PC-9 (cell line): ENCODE measurements around the gene HEATR3. TPM values are rescaled to one million over a fixed set of nuclear protein-coding genes. Genes with fewer than 3 reads are reported as not detected.

Source experiments
- BruUV-seq: library from RNA; stranded (reverse); fragments of 400-500 nt; replicated peaks from 2 replicates; lab custom pipeline; 2021; lab: Mats Ljungman, UMichigan
- CTCF ChIA-PET: fragments of 300-600 bp; sonication (Branson Sonifier 250); formaldehyde crosslinking; loops from one replicate; lab custom pipeline; 2022; ENCODE audit warnings: antibody characterized with exemption; lab: Charles Lee
- POLR2A ChIA-PET: fragments of 300-600 bp; sonication (Branson Sonifier 250); formaldehyde crosslinking; loops from one replicate; lab custom pipeline; 2022; ENCODE audit warnings: antibody characterized with exemption; ENCODE audit not compliant: unreplicated experiment; lab: Charles Lee
- DNase-seq, 2 experiments: peaks; one replicate each; pipeline versions ENCODE4 v3.0.0 to v3.0.0-alpha.2; 2015 to 2022; ENCODE audit warnings: mixed read lengths in 1 of 2
- H2AFZ ChIP-seq: fragments of 200-600 bp; sonication (generic); 2 replicates; pipeline ENCODE4 v1.8.1; 2017; ENCODE audit warnings: antibody characterized with exemption
- H3F3A ChIP-seq: fragments of 200-600 bp; sonication (generic); 2 replicates; pipeline ENCODE4 v1.8.1; 2017; ENCODE audit warnings: antibody characterized with exemption, mild to moderate bottlenecking, low read depth; ENCODE audit not compliant: insufficient read depth
- H3K27ac ChIP-seq: fragments of 200-600 bp; sonication (generic); 2 replicates; pipeline ENCODE4 v1.6.1; 2016; ENCODE audit warnings: mixed run types
- H3K27me3 ChIP-seq: fragments of 200-600 bp; sonication (generic); 2 replicates; pipeline ENCODE4 v1.6.1; 2016; ENCODE audit warnings: low read depth, mixed run types; ENCODE audit not compliant: insufficient read depth
- H3K36me3 ChIP-seq: fragments of 200-600 bp; sonication (generic); 2 replicates; pipeline ENCODE4 v1.6.1; 2016; ENCODE audit warnings: low read depth, mixed run types
- H3K4me1 ChIP-seq: fragments of 200-600 bp; sonication (generic); replicated peaks from 2 replicates; pipeline ENCODE4 v1.6.1; 2016; ENCODE audit warnings: mixed run types; ENCODE audit not compliant: insufficient read depth
- H3K4me2 ChIP-seq: fragments of 200-600 bp; sonication (generic); 2 replicates; pipeline ENCODE4 v1.6.1; 2017; ENCODE audit warnings: mixed run types
- H3K4me3 ChIP-seq: fragments of 200-600 bp; sonication (generic); 2 replicates; pipeline ENCODE4 v1.6.1; 2016; ENCODE audit warnings: mixed run types
- H3K79me2 ChIP-seq: fragments of 200-600 bp; sonication (generic); 2 replicates; pipeline ENCODE4 v1.6.1; 2017; ENCODE audit warnings: low read depth, mixed run types
- H3K9me2 ChIP-seq: fragments of 200-600 bp; sonication (generic); 2 replicates; pipeline ENCODE4 v1.8.1; 2017; ENCODE audit warnings: mild to moderate bottlenecking; ENCODE audit not compliant: insufficient read depth
- H3K9me3 ChIP-seq: fragments of 200-600 bp; sonication (generic); 2 replicates; pipeline ENCODE4 v1.8.1; 2016; ENCODE audit warnings: low read depth; ENCODE audit not compliant: insufficient read depth
- H4K20me1 ChIP-seq: fragments of 200-600 bp; sonication (generic); 2 replicates; pipeline ENCODE4 v1.8.1; 2017; ENCODE audit not compliant: insufficient read depth
- CTCF ChIP-seq: fragments of 200-600 bp; sonication (generic); conservative IDR thresholded peaks from 2 replicates; pipeline ENCODE4 v1.6.1; 2017; ENCODE audit warnings: mixed run types, antibody characterized with exemption, mild to moderate bottlenecking, moderate library complexity
- EZH2 ChIP-seq: fragments of 200-600 bp; sonication (generic); IDR thresholded peaks from 2 replicates; pipeline ENCODE4 v1.8.0; 2017; ENCODE audit warnings: antibody characterized with exemption, low read depth
- intact Hi-C: fragments of 100-400 bp; cut with micrococcal nuclease; formaldehyde crosslinking; loops from one replicate; pipeline ENCODE4 v1.10.0; 2022; ENCODE audit not compliant: unreplicated experiment
- total RNA-seq: library from RNA; stranded (reverse); gene quantifications from 2 replicates; pipeline ENCODE4 v1.2.3, GENCODE V29; 2021

The HEATR3 gene
- total RNA-seq, 1 experiment from 2014 or later = 14.3 TPM

DNA sequence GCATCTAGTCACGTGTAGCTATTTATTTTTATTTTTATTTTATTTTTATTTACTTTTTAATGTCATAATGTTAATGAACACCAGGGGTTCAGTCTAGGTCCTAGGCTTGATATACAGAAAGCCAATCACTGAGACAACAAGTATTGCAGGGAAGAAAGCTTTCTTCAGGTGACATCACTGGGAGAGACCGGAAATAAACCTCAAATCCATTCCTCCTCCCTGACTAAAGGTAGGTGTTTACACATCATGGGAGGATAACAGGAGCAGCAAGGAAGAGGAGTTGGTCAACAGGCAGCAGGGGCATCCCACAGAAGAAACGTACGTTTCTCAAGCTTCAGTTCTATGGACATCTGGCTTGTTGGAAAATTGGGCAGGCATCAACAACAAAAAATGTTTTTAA, 9.5 kb upstream of the HEATR3 start:
- Histone ChIP-seq H3K9me3 (no peaks in the 10 kb centered on the region), H3K79me2 (no peaks in the 10 kb centered on the region), H3K27me3 (no peaks in the 10 kb centered on the region), H3K27ac (no peak overlapping the region), H2AFZ (no peak overlapping the region), H3K4me3 (no peak overlapping the region), H3K9me2 (no peaks in the 10 kb centered on the region), H3K4me2 (no peak overlapping the region), H3K36me3 (no peaks in the 10 kb centered on the region), H3F3A (no peaks in the 10 kb centered on the region), H4K20me1 (no peaks in the 10 kb centered on the region), H3K4me1 (no peaks in the 10 kb centered on the region)
- intact Hi-C loops = no loop called here
- BruUV-seq = no TSS peak
- POLR2A ChIA-PET = no interaction called here
- CTCF ChIA-PET = interaction anchor here (0.6 kb wide), 1 partner anchor 15 kb away, joined by 3 read pairs; no protein-coding TSS in a partner anchor
- DNase-seq = no peak
- no peak for TF ChIP-seq CTCF
- TF ChIP-seq EZH2 = no peak

- POLR2A ChIA-PET = no interaction called here
- CTCF ChIA-PET = no interaction called here
Measured at GRCh38 chr16:50058091-50058771, 7.5 kb upstream of the HEATR3 start.

GRCh38 chr16:50059111-50059510, 6.7 kb upstream of the HEATR3 start:
- BruUV-seq = no TSS peak

More at GRCh38 chr16:50058091-50058771, 7.5 kb upstream of the HEATR3 start:
- TF ChIP-seq EZH2 (no peak), CTCF (no peak)
- H3K4me3 ChIP-seq = no peak overlapping the region
- H4K20me1 ChIP-seq = no peaks in the 10 kb centered on the region
- no peaks in the 10 kb centered on the region for H3F3A ChIP-seq
- no peaks in the 10 kb centered on the region for H3K9me2 ChIP-seq
- no peak overlapping the region for H3K27ac ChIP-seq
- H3K9me3 ChIP-seq = no peaks in the 10 kb centered on the region
- DNase-seq = no peak
- intact Hi-C loops = no loop called here
- no peaks in the 10 kb centered on the region for H3K27me3 ChIP-seq
- H3K4me1 ChIP-seq = no peaks in the 10 kb centered on the region
- H3K79me2 ChIP-seq = no peaks in the 10 kb centered on the region
- no peaks in the 10 kb centered on the region for H3K36me3 ChIP-seq
- BruUV-seq = no TSS peak
- no peak overlapping the region for H2AFZ ChIP-seq
- no peak overlapping the region for H3K4me2 ChIP-seq

More at GRCh38 chr16:50059111-50059510, 6.7 kb upstream of the HEATR3 start:
- Histone ChIP-seq H3K27ac (no peak overlapping the region), H3K9me2 (no peaks in the 10 kb centered on the region), H3K4me2 (no peak overlapping the region), H3F3A (no peaks in the 10 kb centered on the region), H3K36me3 (no peaks in the 10 kb centered on the region), H3K9me3 (no peaks in the 10 kb centered on the region), H3K27me3 (no peaks in the 10 kb centered on the region), H4K20me1 (no peaks in the 10 kb centered on the region), H3K4me1 (no peaks in the 10 kb centered on the region), H3K79me2 (no peaks in the 10 kb centered on the region), H3K4me3 (no peak overlapping the region), H2AFZ (no peak overlapping the region)
- intact Hi-C loops = no loop called here
- no peak for DNase-seq
- ChIA-PET CTCF (interaction anchor here (0.7 kb wide), 1 partner anchor 34 kb away, joined by 3 read pairs; the partner anchor contains the start of gene CNEP1R1), POLR2A (no interaction called here)
- TF ChIP-seq EZH2 (no peak), CTCF (no peak)
